Neuronal stem cell (in vitro differentiated cells): ENCODE measurements around the gene TYR.
"Not testable (repeated sequence)": the region's sequence is repeated elsewhere in the genome, so short reads cannot be mapped to it uniquely, and the experiment has no call there.

Source experiments
- DNase-seq: peaks from one replicate; pipeline ENCODE4 v3.0.0-alpha.2; 2013; ENCODE audit warnings: low spot score
- H2AFZ ChIP-seq: one replicate; pipeline ENCODE4 v1.6.1; 2013; ENCODE audit warnings: mild to moderate bottlenecking, low read length, inconsistent platforms
- H2AK5ac ChIP-seq: 2 replicates; pipeline ENCODE4 v1.6.1; 2013; ENCODE audit warnings: low read depth, mild to moderate bottlenecking, inconsistent platforms, low read length, moderate library complexity, mixed read lengths
- H2BK120ac ChIP-seq: 2 replicates; pipeline ENCODE4 v1.6.1; 2013; ENCODE audit warnings: low read depth, mild to moderate bottlenecking, inconsistent platforms, low read length, moderate library complexity, mixed read lengths
- H2BK12ac ChIP-seq: one replicate; pipeline ENCODE4 v1.6.1; 2013; ENCODE audit warnings: low read length, inconsistent platforms
- H2BK15ac ChIP-seq: 2 replicates; pipeline ENCODE4 v1.6.1; 2013; ENCODE audit warnings: mild to moderate bottlenecking, low read length, inconsistent platforms, mixed read lengths
- H2BK5ac ChIP-seq: one replicate; pipeline ENCODE4 v1.6.1; 2013; ENCODE audit warnings: inconsistent platforms, mild to moderate bottlenecking, low read length, moderate library complexity
- H3K14ac ChIP-seq: one replicate; pipeline ENCODE4 v1.6.1; 2013; ENCODE audit warnings: low read length, inconsistent platforms
- H3K18ac ChIP-seq: 2 replicates; pipeline ENCODE4 v1.6.1; 2013; ENCODE audit warnings: low read length, inconsistent platforms
- H3K23ac ChIP-seq: 2 replicates; pipeline ENCODE4 v1.6.1; 2013; ENCODE audit warnings: low read depth, mild to moderate bottlenecking, mixed read lengths, low read length, inconsistent platforms; ENCODE audit not compliant: poor library complexity
- H3K27ac ChIP-seq: replicated peaks from 3 replicates; pipeline ENCODE4 v1.5.1; 2013; ENCODE audit warnings: low read length, inconsistent platforms
- H3K27me3 ChIP-seq, 3 experiments: 2 replicates each; pipeline ENCODE4 v1.6.1; 2013; ENCODE audit warnings: low read length in 3 of 3, mild to moderate bottlenecking in 2 of 3, inconsistent platforms in 1 of 3, low read depth in 1 of 3, mixed read lengths in 1 of 3, moderate library complexity in 1 of 3; ENCODE audit not compliant: control insufficient read depth in 3 of 3, insufficient read depth in 3 of 3
- H3K36me3 ChIP-seq, 2 donors: replicated peaks in 1 of 2; 2 replicates each; pipeline ENCODE4 v1.6.1; 2013; ENCODE audit warnings: low read length in 2 of 2; ENCODE audit not compliant: control insufficient read depth in 2 of 2, insufficient read depth in 2 of 2
- H3K4ac ChIP-seq: 2 replicates; pipeline ENCODE4 v1.6.1; 2013; ENCODE audit warnings: inconsistent platforms, mild to moderate bottlenecking, low read length, moderate library complexity
- H3K4me1 ChIP-seq, 2 donors: 1 replicate in 1 of 2; 2 replicates in 1 of 2; pipeline ENCODE4 v1.6.1; 2013; ENCODE audit warnings: low read length in 2 of 2, low read depth in 1 of 2; ENCODE audit not compliant: control insufficient read depth in 2 of 2, insufficient read depth in 1 of 2
- H3K4me2 ChIP-seq: one replicate; pipeline ENCODE4 v1.6.1; 2013; ENCODE audit warnings: mild to moderate bottlenecking, low read length, inconsistent platforms; ENCODE audit not compliant: insufficient read depth, poor library complexity, severe bottlenecking
- H3K4me3 ChIP-seq, 2 donors: 2 replicates each; pipeline ENCODE4 v1.5.1; 2013; ENCODE audit warnings: low read length in 2 of 2, mild to moderate bottlenecking in 2 of 2, inconsistent platforms in 1 of 2, moderate library complexity in 1 of 2
- H3K79me1 ChIP-seq: one replicate; pipeline ENCODE4 v1.6.1; 2013; ENCODE audit warnings: low read depth, mild to moderate bottlenecking, inconsistent platforms, low read length, moderate library complexity
- H3K9ac ChIP-seq: one replicate; pipeline ENCODE4 v1.6.1; 2013; ENCODE audit warnings: mild to moderate bottlenecking, low read depth, low read length, inconsistent platforms; ENCODE audit not compliant: poor library complexity
- H3K9me3 ChIP-seq, 2 donors: replicated peaks in 1 of 2; 2 replicates each; pipeline versions ENCODE3 to v1.6.1; 2013; ENCODE audit warnings: low read length in 2 of 2, mild to moderate bottlenecking in 2 of 2, inconsistent platforms in 1 of 2, low read depth in 1 of 2, mixed read lengths in 1 of 2, moderate library complexity in 1 of 2; ENCODE audit not compliant: control insufficient read depth in 2 of 2, insufficient read depth in 1 of 2
- H4K8ac ChIP-seq: one replicate; pipeline ENCODE4 v1.6.1; 2013; ENCODE audit warnings: low read depth, mild to moderate bottlenecking, inconsistent platforms, low read length, moderate library complexity
- H4K91ac ChIP-seq: one replicate; pipeline ENCODE4 v1.6.1; 2013; ENCODE audit warnings: low read length, low read depth, mild to moderate bottlenecking, inconsistent platforms; ENCODE audit not compliant: poor library complexity
- WGBS, 2 donors: extraction: QIAGEN DNeasy Blood & Tissue Kit; methylation state at CpG; one replicate each; pipeline ENCODE4 v1.1.7; 2013; ENCODE audit warnings: missing lambda C conversion rate in 2 of 2, mixed read lengths in 1 of 2; ENCODE audit not compliant: insufficient read length in 2 of 2, insufficient replicate concordance in 1 of 2; ENCODE audit errors: extremely low coverage in 2 of 2; 5-methylcytosine and 5-hydroxymethylcytosine counted together

The TYR gene

GRCh38 chr11:89337100-89337650 lies 159.5 kb downstream of the TYR start:
- H3K9ac ChIP-seq, H2BK5ac ChIP-seq, H3K23ac ChIP-seq, H3K4me3 ChIP-seq, H2BK15ac ChIP-seq, H3K4me1 ChIP-seq, H2AK5ac ChIP-seq, H2BK120ac ChIP-seq, H3K27ac ChIP-seq, H3K9me3 ChIP-seq, H4K91ac ChIP-seq, H3K18ac ChIP-seq, H4K8ac ChIP-seq, DNase-seq, H2AFZ ChIP-seq, H3K14ac ChIP-seq, H3K4ac ChIP-seq, H2BK12ac ChIP-seq, H3K79me1 ChIP-seq, H3K27me3 ChIP-seq, H3K4me2 ChIP-seq, H3K36me3 ChIP-seq: not testable (repeated sequence)
- WGBS, 2 donors, result no CpG with 5 or more reads among the region's 4 CpGs

- WGBS, 2 donors, result no CpG with 5 or more reads among the region's 2 CpGs
- H3K27me3 ChIP-seq, H3K4me3 ChIP-seq: not testable (repeated sequence)
Observed at GRCh38 chr11:89338073-89338472, 160.4 kb downstream of the TYR start.

GRCh38 chr11:89340450-89340849 lies 162.8 kb downstream of the TYR start:
- not testable (repeated sequence) for H3K36me3 ChIP-seq, H3K4me1 ChIP-seq, H3K23ac ChIP-seq, H3K4me2 ChIP-seq, H3K14ac ChIP-seq, H2BK15ac ChIP-seq, H3K27ac ChIP-seq, H4K91ac ChIP-seq, H2BK12ac ChIP-seq, H2AK5ac ChIP-seq, H3K4ac ChIP-seq, DNase-seq, H3K18ac ChIP-seq, H2AFZ ChIP-seq, H2BK120ac ChIP-seq, H4K8ac ChIP-seq, H3K9ac ChIP-seq, H3K9me3 ChIP-seq, H2BK5ac ChIP-seq, H3K27me3 ChIP-seq, H3K4me3 ChIP-seq, H3K79me1 ChIP-seq

More at GRCh38 chr11:89338073-89338472, 160.4 kb downstream of the TYR start:
- H3K23ac ChIP-seq, H3K4me1 ChIP-seq, H2BK15ac ChIP-seq, DNase-seq, H3K9me3 ChIP-seq, H3K4me2 ChIP-seq, H4K8ac ChIP-seq, H3K4ac ChIP-seq, H3K27ac ChIP-seq, H2AK5ac ChIP-seq, H3K18ac ChIP-seq, H3K36me3 ChIP-seq, H2AFZ ChIP-seq, H2BK120ac ChIP-seq, H3K14ac ChIP-seq, H2BK5ac ChIP-seq, H3K9ac ChIP-seq, H4K91ac ChIP-seq, H2BK12ac ChIP-seq, H3K79me1 ChIP-seq: not testable (repeated sequence)

- H3K4me2 ChIP-seq, H3K9me3 ChIP-seq, H3K4ac ChIP-seq, H3K14ac ChIP-seq, H3K9ac ChIP-seq, H2AFZ ChIP-seq, H2BK120ac ChIP-seq, H3K27me3 ChIP-seq, H2BK15ac ChIP-seq, H3K4me3 ChIP-seq, DNase-seq, H2BK5ac ChIP-seq, H3K79me1 ChIP-seq, H2BK12ac ChIP-seq, H3K18ac ChIP-seq, H3K23ac ChIP-seq, H4K8ac ChIP-seq, H2AK5ac ChIP-seq, H3K27ac ChIP-seq, H3K36me3 ChIP-seq, H4K91ac ChIP-seq, H3K4me1 ChIP-seq: not testable (repeated sequence)
- no CpG with 5 or more reads among the region's 3 CpGs for WGBS, 2 donors
Observed at GRCh38 chr11:89342880-89343572, 165.4 kb downstream of the TYR start.
